Endothelial cell of umbilical vein (primary cell): ENCODE measurements around the gene RHOBTB1. TPM values are rescaled to one million over a fixed set of nuclear protein-coding genes. Genes with fewer than 3 reads are reported as not detected.

Experiments
- BruUV-seq: library from RNA; stranded (reverse); fragments of 400-500 nt; replicated peaks from 2 replicates; lab custom pipeline; 2021; lab: Mats Ljungman, UMichigan
- CTCF ChIA-PET: fragments of 300-600, 350-600 bp; sonication (Branson Sonifier 250); formaldehyde crosslinking; loops from one replicate; lab custom pipeline; 2021; ENCODE audit warnings: antibody characterized with exemption, inconsistent platforms; lab: Charles Lee
- POLR2A ChIA-PET: fragments of 300-600, 350-600 bp; sonication (Branson Sonifier 250); formaldehyde crosslinking; loops from one replicate; lab custom pipeline; 2021; ENCODE audit warnings: antibody characterized with exemption, inconsistent platforms; lab: Charles Lee
- DNase-seq: peaks from one replicate; pipeline ENCODE4 v3.0.0-alpha.2; 2011; ENCODE audit warnings: low read depth, low spot score
- FAIRE-seq: peaks from 2 replicates; lab custom pipeline; 2011; peaks lifted over from hg19 to GRCh38; lab: Jason Lieb, UNC
- H2AFZ ChIP-seq: 2 replicates; pipeline ENCODE4 v1.6.0; 2012; ENCODE audit warnings: low read depth, low read length, control low read depth, inconsistent platforms
- H3K27ac ChIP-seq: 2 replicates; pipeline ENCODE4 v1.5.1; 2011; ENCODE audit warnings: low read depth, mild to moderate bottlenecking, control low read depth, low read length, moderate library complexity; ENCODE audit not compliant: insufficient read depth
- H3K27me3 ChIP-seq, 2 experiments: 2 replicates each; pipeline versions ENCODE4 v1.6.0 to v1.6.1; 2011; ENCODE audit warnings: low read length in 2 of 2, mixed read lengths in 1 of 2; ENCODE audit not compliant: control insufficient read depth in 2 of 2, insufficient read depth in 2 of 2
- H3K36me3 ChIP-seq, 2 experiments: 2 replicates in 1 of 2; 3 replicates in 1 of 2; pipeline ENCODE4 v1.5.1; 2011; ENCODE audit warnings: low read length in 2 of 2, mild to moderate bottlenecking in 1 of 2, moderate library complexity in 1 of 2; ENCODE audit not compliant: control insufficient read depth in 2 of 2, insufficient read depth in 2 of 2; ENCODE audit errors: extremely low read depth in 1 of 2
- H3K4me1 ChIP-seq: 3 replicates; pipeline ENCODE4 v1.5.1; 2011; ENCODE audit warnings: mild to moderate bottlenecking, low read length; ENCODE audit not compliant: control insufficient read depth, insufficient read depth; ENCODE audit errors: extremely low read depth
- H3K4me2 ChIP-seq: 2 replicates; pipeline ENCODE4 v1.6.1; 2011; ENCODE audit warnings: low read length, control low read depth, mixed read lengths; ENCODE audit not compliant: insufficient read depth
- H3K4me3 ChIP-seq, 3 experiments: fragments of 200-600 bp in 1 of 3; sonication (generic), shearing (Covaris generic) in 1 of 3; replicated peaks in 1 of 3; 2 replicates each; pipeline ENCODE4 v1.5.1; 2011 to 2016; ENCODE audit warnings: control low read depth in 3 of 3, low read length in 3 of 3, mild to moderate bottlenecking in 2 of 3, inconsistent platforms in 1 of 3, low read depth in 1 of 3, moderate library complexity in 1 of 3; ENCODE audit not compliant: insufficient read depth in 1 of 3
- H3K79me2 ChIP-seq: 2 replicates; pipeline ENCODE4 v1.6.0; 2012; ENCODE audit warnings: low read length, inconsistent platforms; ENCODE audit not compliant: control insufficient read depth, insufficient read depth
- H3K9ac ChIP-seq: replicated peaks from 2 replicates; pipeline ENCODE3; 2011; ENCODE audit warnings: low read length, control low read depth; ENCODE audit not compliant: insufficient read depth; ENCODE audit errors: extremely low read depth
- H3K9me1 ChIP-seq: replicated peaks from 3 replicates; pipeline ENCODE4 v1.6.0; 2011; ENCODE audit warnings: mild to moderate bottlenecking, low read length; ENCODE audit not compliant: control insufficient read depth, insufficient read depth; ENCODE audit errors: extremely low read depth
- H3K9me3 ChIP-seq: replicated peaks from 2 replicates; pipeline ENCODE4 v1.5.1; 2012; ENCODE audit warnings: low read length, inconsistent platforms; ENCODE audit not compliant: control insufficient read depth, insufficient read depth
- H4K20me1 ChIP-seq: replicated peaks from 2 replicates; pipeline ENCODE3; 2011; ENCODE audit warnings: mild to moderate bottlenecking, low read length; ENCODE audit not compliant: control insufficient read depth, insufficient read depth; ENCODE audit errors: extremely low read depth
- EZH2 ChIP-seq: IDR thresholded peaks from 2 replicates; pipeline ENCODE4 v1.6.1; 2012; ENCODE audit warnings: borderline replicate concordance, low read depth, mild to moderate bottlenecking, moderate library complexity, low read length, inconsistent platforms; ENCODE audit not compliant: severe bottlenecking
- FOS ChIP-seq: IDR thresholded peaks from 2 replicates; pipeline ENCODE4 v1.6.1; 2011; ENCODE audit warnings: mild to moderate bottlenecking, low read length, moderate library complexity, borderline replicate concordance; ENCODE audit not compliant: insufficient read depth
- GATA2 ChIP-seq: IDR thresholded peaks from 2 replicates; pipeline ENCODE4 v1.7.0; 2011; ENCODE audit warnings: low read depth, mild to moderate bottlenecking, moderate library complexity, mixed read lengths, low read length; ENCODE audit not compliant: insufficient read length, insufficient read depth
- JUN ChIP-seq: IDR thresholded peaks from 2 replicates; pipeline ENCODE4 v1.6.1; 2011; ENCODE audit warnings: borderline replicate concordance, low read depth; ENCODE audit not compliant: insufficient read length, insufficient read depth
- MYC ChIP-seq: IDR thresholded peaks from one replicate; pipeline ENCODE4 v1.6.1; 2011; ENCODE audit warnings: mild to moderate bottlenecking, low read depth, low read length
- POLR2A ChIP-seq: IDR thresholded peaks from 2 replicates; pipeline ENCODE4 v1.6.1; 2012; ENCODE audit warnings: low read depth, mild to moderate bottlenecking, control low read depth, low read length
- POLR2AphosphoS5 ChIP-seq: IDR thresholded peaks from 2 replicates; pipeline ENCODE4 v1.6.1; 2012; ENCODE audit warnings: low read depth, mild to moderate bottlenecking, control low read depth, low read length, moderate library complexity; ENCODE audit not compliant: insufficient read depth
- dilution Hi-C: fragments of 300-500 bp; cut with MboI; formaldehyde crosslinking; loops from one replicate; pipeline ENCODE4 v1.15.0; 2019; ENCODE audit warnings: low sequenced_read_pairs; ENCODE audit not compliant: extremely low pct_ligation_motif_present
- intact Hi-C: fragments of 100-400 bp; cut with micrococcal nuclease; formaldehyde crosslinking; loops from one replicate; pipeline ENCODE4 v1.10.0; 2022
- polyA plus RNA-seq, 4 experiments: library from polyadenylated mRNA; depleted of rRNA in 3 of 4; stranded (reverse) in 3 of 4; unstranded in 1 of 4; fragments of >200 nt; gene quantifications; 2 replicates each; pipeline versions ENCODE4 v1.2.1 to v1.2.3, GENCODE V29; 2011 to 2012; ENCODE audit warnings: missing spikeins in 1 of 4
- total RNA-seq: library from RNA; stranded (reverse); gene quantifications from 2 replicates; pipeline ENCODE4 v1.2.3, GENCODE V29; 2021
- TF ChIP-seq, protein P1 (sequence below), 2 donors: IDR thresholded peaks; 1 replicate in 1 of 2; 2 replicates in 1 of 2; pipeline ENCODE4 v1.5.1; 2011; ENCODE audit warnings: low read length in 2 of 2, mild to moderate bottlenecking in 2 of 2, moderate library complexity in 2 of 2, control low read depth in 1 of 2, inconsistent platforms in 1 of 2, low read depth in 1 of 2; ENCODE audit not compliant: insufficient read depth in 1 of 2; ENCODE audit errors: extremely low read depth in 1 of 2
- TF ChIP-seq, protein P2 (sequence below): IDR thresholded peaks from 2 replicates; pipeline ENCODE4 v1.6.1; 2011; ENCODE audit not compliant: insufficient read depth, insufficient read length

Gene RHOBTB1
- total and polyA plus RNA-seq, 2 donors (not counting 3 experiments of a cell fraction or from before 2014, with no cell fraction given), result 21.2 to 31.0 TPM

GRCh38 chr10:60827791-60828488, 116.0 kb downstream of the RHOBTB1 start:
- dilution Hi-C loops (no loop called here), intact Hi-C loops (loop anchor here (1.0 to 5.0 kb wide), 9 partner anchors 18 to 1255 kb away; partner anchors contain the start of genes CDK1 and RHOBTB1)
- POLR2A ChIA-PET, result interaction anchor here (0.6 kb wide), 1 partner anchor 118 kb away, joined by 3 read pairs; no protein-coding TSS in a partner anchor
- H3K9ac ChIP-seq, result peak overlapping the region; percentile 86
- CTCF ChIA-PET, result interaction anchor here (0.6 to 2.5 kb wide), 8 partner anchors 7 to 1165 kb away, joined by 3 to 20 read pairs (median 4); no protein-coding TSS in a partner anchor
- H3K27ac ChIP-seq, result peak overlapping the region; percentile 98
- TSS peak; percentile 82 for BruUV-seq
- no peaks in the 10 kb centered on the region for H3K9me3 ChIP-seq
- DNase-seq (peak; percentile 98), FAIRE-seq (peak; percentile 98)
- peaks cover 32% of the 10 kb centered on the region for H3K4me1 ChIP-seq
- H3K4me2 ChIP-seq, result peak overlapping the region; percentile 87
- H3K9me1 ChIP-seq, result no peaks in the 10 kb centered on the region
- no peaks in the 10 kb centered on the region for H4K20me1 ChIP-seq
- TF ChIP-seq, protein P1, sequence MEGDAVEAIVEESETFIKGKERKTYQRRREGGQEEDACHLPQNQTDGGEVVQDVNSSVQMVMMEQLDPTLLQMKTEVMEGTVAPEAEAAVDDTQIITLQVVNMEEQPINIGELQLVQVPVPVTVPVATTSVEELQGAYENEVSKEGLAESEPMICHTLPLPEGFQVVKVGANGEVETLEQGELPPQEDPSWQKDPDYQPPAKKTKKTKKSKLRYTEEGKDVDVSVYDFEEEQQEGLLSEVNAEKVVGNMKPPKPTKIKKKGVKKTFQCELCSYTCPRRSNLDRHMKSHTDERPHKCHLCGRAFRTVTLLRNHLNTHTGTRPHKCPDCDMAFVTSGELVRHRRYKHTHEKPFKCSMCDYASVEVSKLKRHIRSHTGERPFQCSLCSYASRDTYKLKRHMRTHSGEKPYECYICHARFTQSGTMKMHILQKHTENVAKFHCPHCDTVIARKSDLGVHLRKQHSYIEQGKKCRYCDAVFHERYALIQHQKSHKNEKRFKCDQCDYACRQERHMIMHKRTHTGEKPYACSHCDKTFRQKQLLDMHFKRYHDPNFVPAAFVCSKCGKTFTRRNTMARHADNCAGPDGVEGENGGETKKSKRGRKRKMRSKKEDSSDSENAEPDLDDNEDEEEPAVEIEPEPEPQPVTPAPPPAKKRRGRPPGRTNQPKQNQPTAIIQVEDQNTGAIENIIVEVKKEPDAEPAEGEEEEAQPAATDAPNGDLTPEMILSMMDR (IDR thresholded peaks at IDR 0.05; ENCODE audit: extremely low read depth in 1 of 2, insufficient read depth in 1 of 2, low read depth in 1 of 2, low read length in 2 of 2), result no peak
- peak; percentile 68 for TF ChIP-seq POLR2AphosphoS5
- no peak for TF ChIP-seq MYC
- TF ChIP-seq, protein P2, sequence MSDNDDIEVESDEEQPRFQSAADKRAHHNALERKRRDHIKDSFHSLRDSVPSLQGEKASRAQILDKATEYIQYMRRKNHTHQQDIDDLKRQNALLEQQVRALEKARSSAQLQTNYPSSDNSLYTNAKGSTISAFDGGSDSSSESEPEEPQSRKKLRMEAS, result no peak
- TF ChIP-seq GATA2, result peak; percentile 97
- no peak for TF ChIP-seq POLR2A
- TF ChIP-seq FOS, result peak; percentile 91
- no peak for TF ChIP-seq EZH2
- peak; percentile 87 for TF ChIP-seq JUN
- H3K4me3 ChIP-seq, result peak overlapping the region in 1 of 3 experiments; percentile 39
- no peaks in the 10 kb centered on the region for H3K79me2 ChIP-seq
- no peaks in the 10 kb centered on the region for H3K36me3 ChIP-seq
- no peak overlapping the region for H2AFZ ChIP-seq
- H3K27me3 ChIP-seq, result no peaks in the 10 kb centered on the region
